Measurements from ENCODE around the gene GADD45G.

Gene GADD45G

DNA sequence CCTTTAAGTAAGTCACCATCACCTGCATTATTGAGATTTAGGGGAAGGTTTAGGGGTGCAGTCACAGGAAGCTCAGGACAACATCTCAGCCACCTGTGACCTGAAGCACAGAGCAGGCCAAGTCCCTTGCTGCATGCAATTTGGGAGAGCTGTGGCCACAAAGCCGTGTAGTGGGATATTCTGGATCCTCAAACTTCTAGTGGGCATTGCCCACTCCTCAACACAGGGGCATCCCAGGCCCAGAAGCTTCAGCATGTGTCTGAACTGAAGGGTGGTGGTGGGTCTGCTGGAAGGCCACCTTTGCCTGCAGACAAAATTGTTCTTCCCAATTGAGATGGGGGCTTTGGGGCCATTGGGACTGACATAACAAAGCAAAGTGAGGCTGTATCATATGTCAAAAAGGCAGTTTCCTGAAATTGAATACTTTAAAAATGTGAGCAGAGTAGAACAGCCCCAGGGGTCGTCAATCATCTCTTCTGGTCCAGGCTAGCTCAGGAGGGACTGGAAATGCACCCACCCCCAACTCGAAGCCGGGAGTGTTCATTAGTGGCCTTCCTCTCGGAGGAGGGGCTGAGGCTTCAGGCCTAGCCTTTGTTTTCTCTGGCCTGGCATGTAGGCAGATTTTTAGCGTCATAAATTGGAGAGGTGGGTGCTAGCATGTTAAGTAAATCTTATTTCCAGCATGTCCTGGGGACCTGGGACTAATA lies 2.8 kb upstream of the GADD45G start:
- TF ChIP-seq, protein P1, sequence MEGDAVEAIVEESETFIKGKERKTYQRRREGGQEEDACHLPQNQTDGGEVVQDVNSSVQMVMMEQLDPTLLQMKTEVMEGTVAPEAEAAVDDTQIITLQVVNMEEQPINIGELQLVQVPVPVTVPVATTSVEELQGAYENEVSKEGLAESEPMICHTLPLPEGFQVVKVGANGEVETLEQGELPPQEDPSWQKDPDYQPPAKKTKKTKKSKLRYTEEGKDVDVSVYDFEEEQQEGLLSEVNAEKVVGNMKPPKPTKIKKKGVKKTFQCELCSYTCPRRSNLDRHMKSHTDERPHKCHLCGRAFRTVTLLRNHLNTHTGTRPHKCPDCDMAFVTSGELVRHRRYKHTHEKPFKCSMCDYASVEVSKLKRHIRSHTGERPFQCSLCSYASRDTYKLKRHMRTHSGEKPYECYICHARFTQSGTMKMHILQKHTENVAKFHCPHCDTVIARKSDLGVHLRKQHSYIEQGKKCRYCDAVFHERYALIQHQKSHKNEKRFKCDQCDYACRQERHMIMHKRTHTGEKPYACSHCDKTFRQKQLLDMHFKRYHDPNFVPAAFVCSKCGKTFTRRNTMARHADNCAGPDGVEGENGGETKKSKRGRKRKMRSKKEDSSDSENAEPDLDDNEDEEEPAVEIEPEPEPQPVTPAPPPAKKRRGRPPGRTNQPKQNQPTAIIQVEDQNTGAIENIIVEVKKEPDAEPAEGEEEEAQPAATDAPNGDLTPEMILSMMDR (IDR thresholded peaks at IDR 0.05; ENCODE audit: borderline replicate concordance, control extremely low read depth, extremely low read depth, insufficient read depth, missing control alignments): no peak
- in situ Hi-C loops (cut with MboI; ENCODE audit: low sequenced_read_pairs, unreplicated experiment): loop anchor here (10.0 kb wide), 1 partner anchor 313 kb away; no protein-coding TSS in a partner anchor
- DNase-seq (ENCODE audit: low spot score): no peak

DNA sequence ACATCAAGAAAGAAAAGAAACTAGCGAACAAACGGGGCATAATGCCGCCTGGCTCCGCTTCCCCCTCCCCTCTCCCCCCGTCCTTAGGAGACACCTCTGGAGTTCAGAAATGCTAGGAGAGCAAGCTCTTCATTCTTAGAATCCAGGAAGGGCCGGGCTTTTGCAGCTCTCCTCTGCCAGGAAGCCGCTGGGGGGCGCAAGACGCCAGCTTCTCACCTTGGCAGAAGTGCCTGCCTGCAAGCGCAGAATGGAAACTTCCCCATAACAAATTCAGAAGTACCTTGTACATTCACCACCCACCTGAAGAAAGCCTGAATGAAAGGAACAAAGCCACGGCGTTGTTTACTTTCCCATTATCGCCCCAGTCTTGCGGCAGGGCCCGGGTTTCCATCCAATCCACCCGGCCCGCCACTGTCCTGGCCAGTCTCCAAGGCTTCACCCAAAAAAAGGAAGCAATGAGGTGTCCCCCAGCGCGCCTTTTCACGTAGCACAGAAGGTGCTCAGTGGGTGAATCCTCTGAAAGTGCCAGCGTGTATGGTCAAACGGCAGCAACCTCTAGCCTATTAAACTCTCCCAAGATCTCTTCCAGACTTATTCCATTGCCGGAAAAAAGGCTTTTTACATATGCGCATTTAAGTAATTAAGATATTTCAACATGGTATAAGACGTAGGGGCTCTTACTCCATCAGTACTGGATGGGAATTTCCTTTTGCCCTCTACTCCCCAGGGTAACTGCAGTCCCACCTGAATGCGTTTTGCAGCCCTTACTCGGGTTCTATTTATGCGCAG lies 1.6 kb upstream of the GADD45G start:
- TF ChIP-seq, protein P1 (IDR thresholded peaks at IDR 0.05; ENCODE audit: borderline replicate concordance, control extremely low read depth, extremely low read depth, insufficient read depth, missing control alignments): peak; percentile 92
- in situ Hi-C loops (cut with MboI; ENCODE audit: low sequenced_read_pairs, unreplicated experiment): loop anchor here (10.0 kb wide), 1 partner anchor 312 kb away; no protein-coding TSS in a partner anchor
- DNase-seq (ENCODE audit: low spot score): peak; percentile 83

DNA sequence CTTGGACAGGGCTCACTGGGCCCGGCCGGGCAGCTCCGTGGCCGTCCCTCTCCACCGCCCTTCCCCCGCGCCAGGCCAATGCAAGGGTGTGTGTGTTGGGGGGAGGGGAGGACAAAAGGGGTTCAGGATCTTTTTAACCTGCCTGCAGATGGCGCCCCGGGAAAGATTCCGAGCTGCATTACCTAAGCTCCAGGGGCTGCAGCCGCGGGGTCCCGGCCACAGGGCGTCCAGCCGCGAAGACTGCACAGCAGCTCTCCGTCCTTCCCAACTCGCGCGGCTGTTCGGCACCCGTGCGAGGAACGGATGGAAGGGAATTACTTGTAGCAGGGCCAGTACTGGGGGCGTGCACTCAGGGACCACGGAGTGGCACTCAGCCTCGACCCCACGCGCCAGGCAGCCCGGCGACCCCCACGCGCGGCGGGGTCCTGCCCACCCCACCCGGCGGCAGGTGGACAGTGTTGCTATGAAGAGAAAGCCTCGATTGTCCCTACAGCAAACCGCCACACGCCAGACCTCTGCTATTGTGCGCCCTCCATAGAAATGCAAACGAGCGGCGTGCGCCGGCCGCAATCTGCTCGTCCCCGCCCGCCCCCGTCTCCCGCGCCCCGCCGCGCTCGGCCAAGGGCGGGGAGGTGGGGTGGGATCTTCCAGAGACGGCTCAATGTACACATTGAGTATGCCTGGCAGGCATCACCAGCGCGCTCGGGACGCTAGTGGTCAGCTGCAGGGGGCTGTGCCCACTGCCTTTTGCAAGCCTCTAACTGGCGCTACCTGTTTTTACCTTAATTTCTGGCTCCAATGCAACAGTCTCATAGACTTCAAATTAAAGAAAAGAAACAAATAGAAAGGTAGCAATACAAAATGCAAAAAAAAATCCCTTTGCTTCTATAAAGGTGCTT lies 796 bp upstream of the GADD45G start:
- TF ChIP-seq, protein P1 (IDR thresholded peaks at IDR 0.05; ENCODE audit: borderline replicate concordance, control extremely low read depth, extremely low read depth, insufficient read depth, missing control alignments): peak; percentile 48
- in situ Hi-C loops (cut with MboI; ENCODE audit: low sequenced_read_pairs, unreplicated experiment): loop anchor here (10.0 kb wide), 1 partner anchor 311 kb away; no protein-coding TSS in a partner anchor
- peak; percentile 66 for DNase-seq (ENCODE audit: low spot score)

DNA sequence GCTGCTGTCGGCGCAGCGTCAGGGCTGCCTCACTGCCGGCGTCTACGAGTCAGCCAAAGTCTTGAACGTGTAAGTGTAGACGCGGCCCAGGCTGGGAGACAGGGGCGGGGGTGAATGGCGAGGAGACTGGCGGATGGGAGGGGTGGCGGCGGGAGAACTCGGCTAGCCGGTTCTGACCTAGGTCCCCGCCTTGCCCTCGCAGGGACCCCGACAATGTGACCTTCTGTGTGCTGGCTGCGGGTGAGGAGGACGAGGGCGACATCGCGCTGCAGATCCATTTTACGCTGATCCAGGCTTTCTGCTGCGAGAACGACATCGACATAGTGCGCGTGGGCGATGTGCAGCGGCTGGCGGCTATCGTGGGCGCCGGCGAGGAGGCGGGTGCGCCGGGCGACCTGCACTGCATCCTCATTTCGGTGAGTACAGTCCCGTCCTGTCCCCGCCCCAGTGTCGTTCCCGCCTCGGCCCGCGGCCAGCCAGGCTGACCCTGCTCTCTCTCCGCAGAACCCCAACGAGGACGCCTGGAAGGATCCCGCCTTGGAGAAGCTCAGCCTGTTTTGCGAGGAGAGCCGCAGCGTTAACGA lies 745 bp downstream of the GADD45G start:
- DNase-seq (ENCODE audit: low spot score): peak; percentile 63
- in situ Hi-C loops (cut with MboI; ENCODE audit: low sequenced_read_pairs, unreplicated experiment): loop anchor here (10.0 kb wide), 1 partner anchor 309 kb away; no protein-coding TSS in a partner anchor
- TF ChIP-seq, protein P1 (IDR thresholded peaks at IDR 0.05; ENCODE audit: borderline replicate concordance, control extremely low read depth, extremely low read depth, insufficient read depth, missing control alignments): no peak

DNA sequence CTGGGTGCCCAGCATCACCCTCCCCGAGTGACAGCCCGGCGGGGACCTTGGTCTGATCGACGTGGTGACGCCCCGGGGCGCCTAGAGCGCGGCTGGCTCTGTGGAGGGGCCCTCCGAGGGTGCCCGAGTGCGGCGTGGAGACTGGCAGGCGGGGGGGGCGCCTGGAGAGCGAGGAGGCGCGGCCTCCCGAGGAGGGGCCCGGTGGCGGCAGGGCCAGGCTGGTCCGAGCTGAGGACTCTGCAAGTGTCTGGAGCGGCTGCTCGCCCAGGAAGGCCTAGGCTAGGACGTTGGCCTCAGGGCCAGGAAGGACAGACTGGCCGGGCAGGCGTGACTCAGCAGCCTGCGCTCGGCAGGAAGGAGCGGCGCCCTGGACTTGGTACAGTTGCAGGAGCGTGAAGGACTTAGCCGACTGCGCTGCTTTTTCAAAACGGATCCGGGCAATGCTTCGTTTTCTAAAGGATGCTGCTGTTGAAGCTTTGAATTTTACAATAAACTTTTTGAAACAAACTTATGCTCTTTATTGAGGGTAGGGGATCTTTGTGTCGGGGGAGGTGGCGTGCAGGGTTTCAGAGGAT lies 1.3 kb downstream of the GADD45G start:
- peak; percentile 43 for DNase-seq (ENCODE audit: low spot score)
- in situ Hi-C loops (cut with MboI; ENCODE audit: low sequenced_read_pairs, unreplicated experiment): loop anchor here (10.0 kb wide), 1 partner anchor 309 kb away; no protein-coding TSS in a partner anchor
- TF ChIP-seq, protein P1 (IDR thresholded peaks at IDR 0.05; ENCODE audit: borderline replicate concordance, control extremely low read depth, extremely low read depth, insufficient read depth, missing control alignments): no peak

All from GM13976 (cell line).